Keratinocyte (primary cell): ENCODE data around the gene SPOP.

Experiments
- CTCF ChIP-seq, 3 experiments: IDR thresholded peaks in 1 of 3; conservative IDR thresholded peaks in 1 of 3; optimal IDR thresholded peaks in 1 of 3; 2 replicates in 2 of 3; 3 replicates in 1 of 3; pipeline versions ENCODE3 to v1.5.1; 2011; ENCODE audit warnings: low read length in 3 of 3, mild to moderate bottlenecking in 3 of 3, moderate library complexity in 2 of 3, control low read depth in 1 of 3, inconsistent platforms in 1 of 3; ENCODE audit not compliant: insufficient read depth in 2 of 3; ENCODE audit errors: extremely low read depth in 1 of 3
- EZH2 ChIP-seq: IDR thresholded peaks from one replicate; pipeline ENCODE4 v1.6.1; 2012; ENCODE audit warnings: inconsistent platforms, mild to moderate bottlenecking, low read length, moderate library complexity

GRCh38 chr17:49613182-49613800 lies 64.6 kb downstream of the SPOP start:
- no peak for TF ChIP-seq CTCF (optimal IDR thresholded peaks at IDR 0.05 in 1 of 3, IDR thresholded peaks at IDR 0.05 in 1 of 3, conservative IDR thresholded peaks at IDR 0.05 in 1 of 3; ENCODE audit: extremely low read depth in 1 of 3, insufficient read depth in 2 of 3, low read length in 3 of 3)
- no peak for TF ChIP-seq EZH2
